Stimulated activated CD4-positive, alpha-beta T cell treated with anti-CD3 and anti-CD28 coated beads, Interleukin-12 subunit alpha, Interleukin-12 subunit beta, amount 100 ng/mL, for 24 hours (primary cell): Measurements from ENCODE around the gene RIOX2.
"Not testable (repeated sequence)": the region's sequence is repeated elsewhere in the genome, so short reads cannot be mapped to it uniquely, and the experiment has no call there.

Experiments used
- DNase-seq, 2 experiments: peaks; one replicate each; pipeline ENCODE4 v3.0.0-alpha.2; 2020; ENCODE audit warnings: low read depth in 2 of 2

Gene RIOX2

DNA sequence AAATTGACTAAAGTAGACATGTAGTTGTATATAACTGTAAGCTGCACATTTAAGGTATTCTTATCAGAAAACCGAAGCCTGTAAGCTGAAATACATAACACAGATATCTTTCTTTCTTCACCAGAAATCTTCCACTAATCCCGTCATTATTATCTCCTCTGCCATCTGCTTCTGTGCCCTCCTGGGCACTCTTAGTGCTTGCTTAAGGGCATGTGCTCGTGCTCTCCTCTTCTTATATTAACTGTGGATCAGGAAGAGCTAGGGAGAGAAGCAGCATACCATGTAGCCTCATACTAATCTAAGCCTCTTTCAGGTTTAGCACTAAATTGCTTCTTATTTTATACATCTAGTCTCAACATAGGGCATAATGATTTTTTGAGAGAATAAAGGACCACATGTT lies 60.8 kb downstream of the RIOX2 start:
- no peak for DNase-seq

DNA sequence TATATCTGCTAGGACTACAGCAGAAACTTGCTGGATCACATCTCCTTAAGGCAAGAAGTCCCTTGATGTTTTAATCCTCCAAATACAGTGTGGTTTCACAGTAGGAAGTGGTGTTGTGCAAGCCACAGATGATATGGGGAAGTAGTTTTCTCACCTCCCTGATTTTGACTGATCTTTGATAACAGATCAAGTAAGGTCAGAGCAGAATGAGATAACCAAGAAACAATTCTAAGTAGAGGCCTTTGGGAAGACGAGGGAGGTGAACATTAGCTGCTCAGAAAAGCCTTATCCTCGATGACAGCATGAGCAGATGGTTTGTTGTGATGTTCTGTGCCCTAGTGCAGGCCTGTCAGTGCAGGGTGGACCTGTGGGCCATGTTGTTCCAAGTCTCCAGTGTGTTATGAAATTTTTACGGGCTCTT lies 61.3 kb downstream of the RIOX2 start:
- no peak for DNase-seq

DNA sequence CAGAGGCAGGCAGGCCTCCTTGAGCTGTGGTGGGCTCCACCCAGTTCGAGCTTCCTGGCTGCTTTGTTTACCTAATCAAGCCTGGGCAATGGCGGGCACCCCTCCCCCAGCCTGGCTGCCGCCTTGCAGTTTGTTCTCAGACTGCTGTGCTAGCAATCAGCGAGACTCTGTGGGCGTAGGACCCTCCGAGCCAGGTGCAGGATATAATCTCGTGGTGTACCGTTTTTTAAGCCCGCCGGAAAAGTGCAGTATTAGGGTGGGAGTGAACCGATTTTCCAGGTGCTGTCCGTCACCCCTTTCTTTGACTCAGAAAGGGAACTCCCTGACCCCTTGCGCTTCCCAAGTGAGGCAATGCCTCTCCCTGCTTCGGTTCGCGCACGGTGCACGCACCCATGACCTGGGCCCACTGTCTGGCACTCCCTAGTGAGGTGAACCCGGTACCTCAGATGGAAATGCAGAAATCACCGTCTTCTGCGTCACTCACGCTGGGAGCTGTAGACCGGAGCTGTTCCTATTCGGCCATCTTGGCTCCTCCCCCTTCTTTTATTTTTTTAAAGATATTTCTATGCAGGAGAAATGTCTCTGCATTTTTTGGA lies 61.9 kb downstream of the RIOX2 start:
- not testable (repeated sequence) for DNase-seq

DNA sequence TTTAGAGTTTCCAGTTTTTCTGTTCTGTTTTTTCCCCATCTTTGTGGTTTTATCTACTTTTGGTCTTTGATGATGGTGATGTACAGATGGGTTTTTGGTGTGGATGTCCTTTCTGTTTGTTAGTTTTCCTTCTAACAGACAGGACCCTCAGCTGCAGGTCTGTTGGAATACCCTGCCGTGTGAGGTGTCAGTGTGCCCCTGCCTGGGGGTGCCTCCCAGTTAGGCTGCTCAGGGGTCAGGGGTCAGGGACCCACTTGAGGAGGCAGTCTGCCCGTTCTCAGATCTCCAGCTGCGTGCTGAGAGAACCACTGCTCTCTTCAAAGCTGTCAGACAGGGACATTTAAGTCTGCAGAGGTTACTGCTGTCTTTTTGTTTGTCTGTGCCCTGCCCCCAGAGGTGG lies 62.4 kb downstream of the RIOX2 start:
- DNase-seq, result not testable (repeated sequence)

DNA sequence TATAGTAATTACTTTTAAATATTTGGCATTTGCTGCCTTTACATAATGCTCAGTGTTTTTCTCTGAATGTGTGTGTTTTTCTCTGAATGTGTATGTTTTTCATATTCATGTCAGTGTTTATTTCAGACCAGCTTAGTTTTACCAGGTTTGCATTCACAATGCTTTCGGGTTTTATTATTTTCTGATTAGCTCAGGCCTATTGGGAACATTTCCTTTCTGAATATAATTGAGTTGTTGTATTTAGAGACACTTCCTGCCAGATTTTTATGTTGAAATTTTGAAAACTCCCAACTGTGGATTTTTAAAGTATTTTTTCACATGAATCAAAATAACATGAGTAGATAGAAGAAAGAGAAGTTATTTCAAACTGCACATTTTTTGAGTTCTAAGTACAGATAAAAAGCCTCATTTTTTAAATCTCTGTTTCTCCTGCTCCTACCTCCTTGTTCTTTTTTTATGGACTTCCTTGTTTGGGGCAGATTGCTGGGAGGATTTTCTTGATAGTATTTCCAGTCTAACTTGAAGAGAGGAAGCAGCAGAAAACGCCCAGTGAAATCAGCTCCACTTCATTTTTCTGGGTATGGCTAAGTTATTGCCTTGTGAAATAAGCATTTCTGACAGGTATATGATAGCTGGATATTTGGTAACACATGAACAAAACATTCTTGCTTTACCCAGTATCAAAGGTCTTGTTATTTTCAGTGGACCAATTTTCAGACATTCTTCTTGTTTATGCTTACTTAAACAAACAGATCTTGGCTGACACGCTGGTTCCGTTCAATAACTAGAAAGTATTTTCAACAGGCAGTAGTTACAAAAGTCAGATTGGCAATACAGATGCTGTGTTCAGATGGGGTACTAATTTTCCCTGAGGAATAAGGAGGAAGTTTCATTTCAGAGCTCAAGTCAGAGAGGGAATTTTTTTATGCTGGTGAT lies 70.7 kb downstream of the RIOX2 start:
- DNase-seq, result no peak

DNA sequence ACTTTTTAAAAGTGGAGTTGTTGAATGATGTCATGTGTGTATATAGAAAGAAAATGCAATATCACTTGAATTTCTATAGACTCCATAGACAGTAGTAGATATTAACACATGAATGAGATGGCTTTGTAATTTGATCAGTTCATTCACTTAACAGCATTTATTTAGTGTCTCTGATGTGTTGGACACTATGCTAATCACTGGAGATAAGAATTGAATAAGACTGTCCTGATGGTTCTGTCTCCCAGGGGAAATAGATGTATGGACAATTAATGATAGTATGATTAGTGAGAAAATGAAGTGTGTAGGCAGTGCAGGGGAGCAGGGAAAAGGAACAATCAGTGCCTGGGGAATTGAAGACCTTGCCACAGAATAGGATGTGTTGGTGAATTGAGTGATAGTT lies 72.9 kb downstream of the RIOX2 start:
- no peak for DNase-seq

DNA sequence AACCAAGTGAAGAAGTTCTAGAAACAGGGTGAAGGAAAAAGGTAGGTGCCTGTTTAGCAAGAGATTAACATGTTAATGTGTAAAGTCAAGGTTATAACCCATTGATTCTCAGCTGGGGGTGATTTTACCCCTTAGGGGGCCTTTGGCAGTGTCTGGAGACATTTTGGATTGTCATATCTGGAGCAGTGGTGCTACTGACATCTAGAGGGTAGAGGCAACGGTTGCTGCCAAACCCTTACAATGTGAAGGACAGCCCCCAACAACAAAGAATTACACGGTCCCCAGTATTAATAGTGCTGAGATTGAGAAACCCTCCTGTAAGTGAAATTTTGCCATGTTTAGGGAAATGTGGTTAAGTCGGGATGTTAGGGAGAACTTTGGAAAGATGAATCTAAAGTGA lies 75.7 kb downstream of the RIOX2 start:
- DNase-seq, result no peak

DNA sequence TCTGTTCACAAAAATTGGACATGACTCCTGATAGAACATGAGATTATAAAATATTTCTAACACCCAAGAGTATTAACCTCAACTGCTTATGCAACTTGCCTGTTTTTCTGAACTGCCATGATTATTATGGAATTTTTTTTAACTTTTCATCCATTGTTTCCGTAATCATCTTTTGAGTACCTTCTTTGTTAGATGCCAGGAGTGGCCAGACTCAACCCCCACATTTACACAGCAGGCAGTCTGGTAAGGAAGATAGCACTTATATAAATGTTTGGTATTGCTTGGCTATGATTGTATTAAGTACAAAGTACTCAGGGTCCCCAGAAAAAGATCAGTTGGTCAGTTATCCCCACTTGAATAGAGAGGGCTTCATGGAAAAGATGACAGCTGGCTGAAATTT lies 76.1 kb downstream of the RIOX2 start:
- DNase-seq, result no peak

DNA sequence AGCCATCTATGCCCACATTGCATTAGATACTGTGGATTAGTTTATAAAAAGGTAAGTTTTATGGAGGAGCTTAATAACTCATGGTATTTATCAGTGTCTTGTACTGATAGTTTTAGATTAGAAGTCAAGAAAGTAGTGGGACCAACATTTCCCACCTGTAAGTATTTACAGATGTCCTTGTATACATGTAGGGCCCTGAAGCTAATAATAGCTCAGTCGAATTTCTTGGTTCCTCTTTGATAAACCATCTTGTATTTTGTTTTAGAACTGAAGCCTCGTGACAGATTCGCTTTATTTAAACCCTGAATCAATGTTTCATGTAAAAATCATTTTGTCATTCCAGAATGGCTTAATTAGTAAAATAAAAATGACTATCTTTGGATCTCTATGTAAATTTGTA lies 77.0 kb downstream of the RIOX2 start:
- DNase-seq, result no peak

DNA sequence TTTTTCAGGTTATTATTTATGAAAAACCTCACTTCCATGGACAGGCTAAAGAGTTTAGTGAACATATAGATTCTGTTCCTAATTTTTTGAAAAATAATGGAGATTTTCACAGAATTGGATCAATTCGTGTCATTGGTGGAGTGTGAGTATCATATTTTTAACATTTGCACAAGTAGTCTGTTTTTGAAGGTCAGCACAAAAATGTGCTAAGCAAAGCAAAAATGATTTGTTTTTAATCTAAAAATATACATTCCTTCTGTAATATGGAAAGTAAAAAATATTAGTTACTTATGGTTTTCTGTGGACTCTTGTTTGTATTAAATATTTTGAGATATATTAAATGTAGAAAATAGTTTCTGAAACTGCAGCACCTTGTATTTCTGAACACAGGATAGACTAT lies 79.4 kb downstream of the RIOX2 start:
- DNase-seq, result no peak
